UCSD-AML1 (cell line): ENCODE measurements around the gene IL17B.

ENCODE experiments used
- DNase-seq: peaks from one replicate; lab custom pipeline; 2025; ENCODE audit not compliant: unreplicated experiment; lab: John Stamatoyannopoulos, UW

Gene IL17B

GRCh38 chr5:149380466-149381121 lies 1.5 kb upstream of the IL17B start:
- DNase-seq = no peak

GRCh38 chr5:149379818-149380374 lies 804 bp upstream of the IL17B start:
- DNase-seq = no peak

DNA sequence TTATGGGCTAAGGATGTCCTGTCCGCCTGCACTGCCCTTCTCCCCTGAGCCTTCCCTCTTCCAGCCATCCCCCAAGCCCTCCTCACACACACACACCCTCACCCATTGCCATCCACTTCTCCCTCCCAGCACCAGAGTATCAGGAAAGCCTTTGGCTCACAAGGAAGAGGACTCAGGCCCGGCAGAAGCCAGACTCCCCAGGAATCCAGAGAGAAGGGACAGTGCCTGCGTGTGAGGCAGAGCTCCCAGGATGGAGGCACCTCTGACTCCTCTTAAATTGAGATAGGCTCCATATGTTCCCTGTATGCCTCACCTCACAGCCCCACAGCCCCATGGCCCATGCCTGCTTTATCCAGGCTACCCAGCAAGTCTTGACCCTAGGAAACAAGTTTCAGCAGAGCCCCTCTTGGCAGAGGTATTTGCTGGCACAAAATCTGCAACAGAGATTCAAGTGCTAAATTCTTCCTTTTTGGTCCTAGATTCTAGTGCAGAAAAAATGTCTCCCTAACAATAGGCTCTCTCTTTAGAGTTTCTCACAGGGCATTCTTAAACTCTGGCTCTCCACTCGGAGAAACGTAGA lies 761 bp downstream of the IL17B start:
- no peak for DNase-seq

DNA sequence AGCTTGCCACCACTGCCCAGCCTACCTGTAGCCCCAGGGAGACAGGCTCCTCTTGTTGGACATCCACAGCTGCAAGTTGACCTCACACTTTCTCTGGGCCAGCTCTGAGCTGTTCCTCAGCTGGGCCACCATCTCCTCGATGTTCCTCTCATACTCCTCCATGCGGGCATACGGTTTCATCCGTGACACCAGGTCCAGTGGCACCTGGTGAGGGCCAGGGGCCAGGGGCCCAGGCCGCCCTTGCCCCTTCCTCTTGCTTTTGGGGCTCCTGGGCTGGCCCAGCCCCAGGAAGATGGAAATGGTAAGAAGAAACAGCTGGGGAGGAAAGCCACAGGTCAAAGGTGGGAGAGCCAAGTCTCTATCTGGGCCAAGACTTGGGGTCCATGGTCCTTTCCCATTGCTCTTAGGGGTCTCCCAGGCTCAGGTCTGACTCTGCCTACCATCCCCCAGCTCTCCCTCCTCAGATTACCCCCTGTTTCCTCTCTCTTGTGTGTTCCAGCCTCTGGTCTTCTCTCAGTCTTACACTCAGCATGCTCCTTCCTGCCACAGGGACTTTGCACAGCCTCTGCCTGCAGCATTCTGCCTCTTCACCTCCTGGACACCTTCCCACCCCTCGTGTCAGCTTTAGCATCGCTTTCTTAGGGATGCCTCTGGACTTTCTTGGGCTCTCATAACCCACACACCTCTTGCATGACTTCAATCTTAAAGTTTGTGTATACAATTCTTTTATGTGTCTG lies 2.2 kb downstream of the IL17B start:
- no peak for DNase-seq

DNA sequence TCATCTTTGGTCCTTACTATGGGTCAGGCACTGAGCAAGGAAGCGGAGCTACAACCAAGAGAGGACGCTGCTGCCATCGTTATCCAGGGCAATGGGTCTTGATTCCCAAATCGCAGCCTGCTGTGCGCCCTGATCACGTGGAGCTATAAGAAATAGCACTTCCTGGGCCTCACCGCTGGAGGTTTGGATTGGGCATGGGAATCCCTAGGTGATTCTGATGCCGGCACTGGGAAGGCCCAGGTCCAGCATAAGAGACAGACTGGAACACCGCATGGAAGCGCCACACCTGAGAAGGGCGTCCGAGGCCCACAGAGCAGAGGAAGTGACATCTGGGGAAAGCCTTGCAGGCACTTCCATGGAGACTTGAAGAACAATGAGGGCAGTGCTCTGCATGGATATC lies 3.0 kb downstream of the IL17B start:
- DNase-seq = no peak

DNA sequence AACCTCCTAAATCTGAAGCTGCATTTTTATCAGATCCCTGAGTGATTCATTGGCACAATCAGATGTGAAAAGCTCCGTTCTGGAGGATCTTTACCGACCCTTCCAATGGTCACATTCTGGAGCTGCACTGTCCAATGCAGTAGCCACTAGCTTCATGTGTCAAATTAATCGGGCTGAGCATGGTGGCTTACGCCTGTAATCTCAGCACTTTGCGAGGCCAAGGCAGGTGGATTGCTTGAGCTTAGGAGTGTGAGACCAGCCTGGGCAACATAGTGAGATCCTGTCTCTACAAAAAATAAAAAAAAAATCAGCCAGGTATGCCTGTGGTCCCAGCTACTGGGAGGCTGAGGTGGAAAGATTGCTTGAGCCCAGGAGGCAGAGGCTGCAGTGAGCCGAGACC lies 3.7 kb downstream of the IL17B start:
- DNase-seq = no peak

DNA sequence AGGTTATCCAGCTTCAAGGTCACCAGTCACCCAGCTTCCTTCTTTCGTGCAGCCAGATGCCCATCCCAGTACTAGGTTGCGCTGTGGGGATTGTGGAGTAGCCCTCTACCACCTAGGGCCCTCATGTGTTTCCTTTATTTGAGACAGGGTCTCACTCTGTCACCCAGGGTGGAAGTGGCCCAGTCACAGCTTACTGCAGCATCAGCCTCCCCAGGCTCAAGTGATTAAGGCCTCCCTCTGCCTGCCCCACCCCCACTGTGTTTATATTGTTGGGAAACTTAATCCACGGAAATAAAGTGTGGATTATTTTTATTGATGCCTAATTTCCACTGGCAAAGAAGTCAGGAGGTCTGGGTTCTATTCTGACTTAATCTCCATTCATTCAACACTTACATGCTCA lies 4.3 kb downstream of the IL17B start:
- DNase-seq = no peak

GRCh38 chr5:149374303-149374702 lies 4.8 kb downstream of the IL17B start:
- no peak for DNase-seq

DNA sequence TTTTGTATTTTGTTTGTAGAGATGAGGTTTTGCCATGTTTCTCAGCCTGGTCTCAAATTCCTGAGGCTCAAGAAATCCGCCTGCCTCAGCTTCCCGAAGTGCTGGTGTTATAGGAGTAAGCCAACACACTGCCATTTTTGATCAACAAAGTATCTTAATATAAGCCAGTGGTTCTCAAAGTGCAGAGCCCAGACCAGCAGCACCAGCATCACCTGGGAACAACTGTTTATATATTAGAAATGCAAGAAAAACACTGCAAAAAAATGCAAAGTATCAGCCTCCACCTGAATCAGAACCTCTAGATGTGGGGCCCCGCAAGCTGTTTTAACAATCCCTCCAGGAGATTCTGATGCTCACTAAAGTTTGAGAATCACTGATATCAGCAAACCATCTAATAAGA lies 6.2 kb downstream of the IL17B start:
- DNase-seq = no peak

GRCh38 chr5:149372076-149372795 lies 6.9 kb downstream of the IL17B start:
- DNase-seq = no peak

- peak; percentile 61 for DNase-seq
Observed at GRCh38 chr5:149371296-149371962, 7.7 kb downstream of the IL17B start.

- DNase-seq = no peak
Observed at GRCh38 chr5:149370878-149371277, 8.2 kb downstream of the IL17B start.

- no peak for DNase-seq
Observed at GRCh38 chr5:149367972-149368645, 11.0 kb downstream of the IL17B start.

DNA sequence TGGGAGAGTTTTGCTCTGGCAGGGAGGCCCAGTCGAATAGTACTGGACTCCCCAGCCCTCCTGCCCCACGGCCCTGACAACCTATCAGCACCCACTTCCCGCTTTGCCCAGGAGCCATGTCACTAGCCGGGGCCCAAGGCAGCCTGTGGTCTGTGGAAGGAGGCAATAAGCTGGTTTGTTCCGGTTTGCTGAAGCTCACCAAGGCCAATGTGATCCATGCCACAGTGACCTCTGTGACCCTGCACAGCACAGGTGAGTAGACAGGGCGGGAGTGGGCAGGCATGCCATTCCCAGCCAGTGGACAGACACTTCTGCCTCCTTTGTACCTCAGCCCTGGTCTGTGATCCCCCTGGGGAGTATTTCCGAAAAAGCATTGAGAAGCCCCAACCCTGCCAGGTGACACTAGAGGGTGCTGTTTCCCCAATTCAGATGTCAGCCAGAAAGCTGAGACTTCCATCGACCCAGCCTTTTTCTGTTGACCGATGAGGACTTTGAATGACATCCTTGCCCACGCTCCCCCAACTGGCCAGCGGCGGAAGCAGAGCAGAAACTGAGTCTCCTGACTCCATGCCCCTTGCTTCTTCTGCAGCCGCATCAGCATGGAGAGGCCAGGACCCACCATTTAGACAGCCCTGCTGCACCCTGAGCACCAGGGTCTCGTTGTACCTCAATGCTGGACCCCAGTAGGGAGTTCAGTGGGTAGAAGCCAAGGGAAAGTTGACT lies 11.7 kb downstream of the IL17B start:
- peak; percentile 81 for DNase-seq

- no peak for DNase-seq
Observed at GRCh38 chr5:149366169-149366729, 12.8 kb downstream of the IL17B start.

DNA sequence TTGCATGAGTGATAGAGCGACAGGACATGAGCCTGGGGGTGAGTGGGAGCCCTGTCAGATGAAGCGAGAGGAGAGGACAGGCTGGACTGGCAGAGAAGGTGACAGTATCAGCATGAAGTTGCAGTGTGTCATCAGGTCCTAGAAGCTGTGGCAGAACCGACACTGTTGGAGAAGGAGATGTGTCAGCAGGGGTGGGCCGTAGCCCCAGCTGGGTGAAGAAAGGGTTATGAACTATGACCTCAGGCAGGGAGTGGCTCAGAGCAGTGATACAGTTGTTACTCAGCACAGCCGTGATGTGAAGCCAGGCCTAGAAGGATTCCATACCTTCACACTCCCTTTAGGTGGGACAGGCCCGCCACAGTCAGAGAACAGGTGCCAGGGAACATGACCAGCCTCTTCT lies 13.7 kb downstream of the IL17B start:
- DNase-seq = no peak

- DNase-seq = no peak
Observed at GRCh38 chr5:149364719-149365118, 14.4 kb downstream of the IL17B start.

DNA sequence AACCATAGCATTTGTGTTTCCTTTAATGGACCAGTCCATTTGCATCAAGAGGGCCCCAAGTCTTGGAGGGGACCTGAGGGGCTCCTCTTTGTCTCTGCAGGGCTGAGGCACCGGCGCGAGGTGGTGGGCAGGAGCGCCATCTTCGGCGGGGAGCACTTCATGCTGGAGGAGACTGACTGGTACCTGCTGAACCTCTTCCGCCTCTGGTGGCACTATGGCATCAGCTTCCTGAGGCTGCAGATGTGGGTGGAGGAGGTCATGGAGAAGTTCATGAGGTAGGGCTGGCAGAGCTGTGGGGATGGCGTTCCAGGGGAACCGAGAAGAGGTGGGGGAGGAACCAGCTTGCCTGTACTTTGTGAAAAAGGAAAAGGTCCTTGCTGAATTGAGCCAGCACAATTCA lies 15.2 kb downstream of the IL17B start:
- peak; percentile 59 for DNase-seq

- no peak for DNase-seq
Observed at GRCh38 chr5:149363358-149363757, 15.7 kb downstream of the IL17B start.
